GM18511 (cell line): ENCODE measurements around the gene GLP1R.

ENCODE experiments used
- ATAC-seq: cut with Tn5 transposase; IDR thresholded peaks from one replicate; pipeline ENCODE4 v1.9.1; 2021; ENCODE audit warnings: mild to moderate bottlenecking, moderate library complexity; ENCODE audit not compliant: unreplicated experiment

The GLP1R gene

GRCh38 chr6:39048481-39049399 is at the start of gene GLP1R:
Gene GLP1R, plus strand, starts transcription at chr6:39048781. Its CDS starts 60 bp downstream, at chr6:39048841.
- no peak for ATAC-seq

GRCh38 chr6:39003072-39003471 is 45.5 kb upstream of the GLP1R start:
- ATAC-seq = no peak

- no peak for ATAC-seq
Observed at GRCh38 chr6:39003492-39003891, 45.1 kb upstream of the GLP1R start.

- ATAC-seq = no peak
Observed at GRCh38 chr6:39004801-39005200, 43.8 kb upstream of the GLP1R start.

- no peak for ATAC-seq
Observed at GRCh38 chr6:39005774-39006173, 42.8 kb upstream of the GLP1R start.

GRCh38 chr6:39007575-39007974 is 41.0 kb upstream of the GLP1R start:
- no peak for ATAC-seq

GRCh38 chr6:39008737-39009136 is 39.8 kb upstream of the GLP1R start:
- no peak for ATAC-seq

- no peak for ATAC-seq
Observed at GRCh38 chr6:39009476-39009875, 39.1 kb upstream of the GLP1R start.

GRCh38 chr6:39016839-39017546 is 31.6 kb upstream of the GLP1R start:
- ATAC-seq = no peak

- ATAC-seq = no peak
Observed at GRCh38 chr6:39017547-39017880, 31.1 kb upstream of the GLP1R start.

- ATAC-seq = no peak
Observed at GRCh38 chr6:39018103-39018502, 30.5 kb upstream of the GLP1R start.

GRCh38 chr6:39020136-39020535 is 28.4 kb upstream of the GLP1R start:
- no peak for ATAC-seq

GRCh38 chr6:39021041-39021440 is 27.5 kb upstream of the GLP1R start:
- ATAC-seq = no peak

- no peak for ATAC-seq
Observed at GRCh38 chr6:39021779-39022178, 26.8 kb upstream of the GLP1R start.

GRCh38 chr6:39026175-39026574 is 22.4 kb upstream of the GLP1R start:
- ATAC-seq = no peak

- ATAC-seq = no peak
Observed at GRCh38 chr6:39029156-39030011, 19.2 kb upstream of the GLP1R start.

GRCh38 chr6:39035681-39036080 is 12.9 kb upstream of the GLP1R start:
- ATAC-seq = no peak

- ATAC-seq = no peak
Observed at GRCh38 chr6:39037082-39037508, 11.5 kb upstream of the GLP1R start.

GRCh38 chr6:39037707-39038106 is 10.9 kb upstream of the GLP1R start:
- ATAC-seq = no peak

- ATAC-seq = no peak
Observed at GRCh38 chr6:39040080-39040673, 8.4 kb upstream of the GLP1R start.

- ATAC-seq = no peak
Observed at GRCh38 chr6:39041072-39041471, 7.5 kb upstream of the GLP1R start.
